Transverse colon (tissue), 4 donors: ENCODE data around the gene FAM8A1.
"Not testable (repeated sequence)": the region's sequence is repeated elsewhere in the genome, so short reads cannot be mapped to it uniquely, and the experiment has no call there.

Source experiments
- POLR2AphosphoS5 ChIP-seq, 3 donors: sonication (generic); formaldehyde crosslinking; IDR thresholded peaks; one replicate each; pipeline ENCODE4 v1.6.1; 2016; ENCODE audit warnings: antibody characterized with exemption in 3 of 3
- TF ChIP-seq, protein P1 (sequence below), 5 experiments: fragments of 200-600 bp in 3 of 5; fragments of 450-650 bp in 2 of 5; sonication (generic) in 3 of 5; IDR thresholded peaks; 1 replicate in 2 of 5; 2 replicates in 3 of 5; pipeline ENCODE4 v1.5.1; 2016 to 2017; ENCODE audit warnings: antibody characterized with exemption in 5 of 5, inconsistent platforms in 3 of 5, mild to moderate bottlenecking in 2 of 5, moderate library complexity in 1 of 5

DNA sequence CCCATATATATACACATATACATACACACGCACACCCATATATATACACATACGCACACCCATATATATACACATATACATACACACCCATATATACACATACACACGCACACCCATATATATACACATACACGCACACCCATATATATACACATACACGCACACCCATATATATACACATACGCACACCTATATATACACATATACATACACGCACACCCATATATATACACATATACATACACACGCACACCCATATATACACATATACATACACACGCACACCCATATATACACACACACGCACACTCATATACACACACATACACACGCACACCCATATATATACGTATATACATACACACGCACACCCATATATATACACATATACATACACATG, 13.5 kb upstream of the FAM8A1 start:
- TF ChIP-seq, protein P1, sequence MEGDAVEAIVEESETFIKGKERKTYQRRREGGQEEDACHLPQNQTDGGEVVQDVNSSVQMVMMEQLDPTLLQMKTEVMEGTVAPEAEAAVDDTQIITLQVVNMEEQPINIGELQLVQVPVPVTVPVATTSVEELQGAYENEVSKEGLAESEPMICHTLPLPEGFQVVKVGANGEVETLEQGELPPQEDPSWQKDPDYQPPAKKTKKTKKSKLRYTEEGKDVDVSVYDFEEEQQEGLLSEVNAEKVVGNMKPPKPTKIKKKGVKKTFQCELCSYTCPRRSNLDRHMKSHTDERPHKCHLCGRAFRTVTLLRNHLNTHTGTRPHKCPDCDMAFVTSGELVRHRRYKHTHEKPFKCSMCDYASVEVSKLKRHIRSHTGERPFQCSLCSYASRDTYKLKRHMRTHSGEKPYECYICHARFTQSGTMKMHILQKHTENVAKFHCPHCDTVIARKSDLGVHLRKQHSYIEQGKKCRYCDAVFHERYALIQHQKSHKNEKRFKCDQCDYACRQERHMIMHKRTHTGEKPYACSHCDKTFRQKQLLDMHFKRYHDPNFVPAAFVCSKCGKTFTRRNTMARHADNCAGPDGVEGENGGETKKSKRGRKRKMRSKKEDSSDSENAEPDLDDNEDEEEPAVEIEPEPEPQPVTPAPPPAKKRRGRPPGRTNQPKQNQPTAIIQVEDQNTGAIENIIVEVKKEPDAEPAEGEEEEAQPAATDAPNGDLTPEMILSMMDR (IDR thresholded peaks at IDR 0.05): not testable (repeated sequence)
- not testable (repeated sequence) for TF ChIP-seq POLR2AphosphoS5 (IDR thresholded peaks at IDR 0.05)
